Body of pancreas (tissue), 4 donors: ENCODE data around the gene EWSR1.

Experiments
- POLR2A ChIP-seq, 3 donors: fragments of 450-650 bp; IDR thresholded peaks; one replicate each; pipeline ENCODE4 v1.6.1; 2016; ENCODE audit warnings: antibody characterized with exemption in 3 of 3, mild to moderate bottlenecking in 2 of 3
- TF ChIP-seq, protein P1 (sequence below), 7 experiments: fragments of 450-650 bp in 4 of 7; fragments of 200-600 bp in 3 of 7; sonication (generic) in 3 of 7; IDR thresholded peaks; one replicate each; pipeline ENCODE4 v1.5.1; 2016 to 2019; ENCODE audit warnings: antibody characterized with exemption in 7 of 7

DNA sequence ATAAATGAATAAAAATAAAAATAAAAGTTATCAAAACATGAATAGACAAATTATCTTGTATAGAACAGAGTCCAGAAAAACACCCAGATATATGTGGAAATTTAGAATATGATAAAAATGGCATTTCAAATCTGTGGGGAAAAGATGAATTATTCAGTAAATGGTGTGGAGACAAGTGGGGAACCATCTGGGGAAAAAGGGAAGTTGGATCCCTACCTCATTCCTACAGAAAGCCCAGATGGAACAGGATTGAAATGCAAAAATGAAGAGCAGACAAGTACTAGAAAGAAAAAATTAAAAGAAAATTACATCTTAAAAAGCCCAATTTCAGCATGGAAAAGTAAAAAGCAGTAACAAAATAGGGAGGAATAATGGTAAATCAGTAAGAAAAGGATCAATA lies 55.6 kb downstream of the EWSR1 start:
- TF ChIP-seq, protein P1, sequence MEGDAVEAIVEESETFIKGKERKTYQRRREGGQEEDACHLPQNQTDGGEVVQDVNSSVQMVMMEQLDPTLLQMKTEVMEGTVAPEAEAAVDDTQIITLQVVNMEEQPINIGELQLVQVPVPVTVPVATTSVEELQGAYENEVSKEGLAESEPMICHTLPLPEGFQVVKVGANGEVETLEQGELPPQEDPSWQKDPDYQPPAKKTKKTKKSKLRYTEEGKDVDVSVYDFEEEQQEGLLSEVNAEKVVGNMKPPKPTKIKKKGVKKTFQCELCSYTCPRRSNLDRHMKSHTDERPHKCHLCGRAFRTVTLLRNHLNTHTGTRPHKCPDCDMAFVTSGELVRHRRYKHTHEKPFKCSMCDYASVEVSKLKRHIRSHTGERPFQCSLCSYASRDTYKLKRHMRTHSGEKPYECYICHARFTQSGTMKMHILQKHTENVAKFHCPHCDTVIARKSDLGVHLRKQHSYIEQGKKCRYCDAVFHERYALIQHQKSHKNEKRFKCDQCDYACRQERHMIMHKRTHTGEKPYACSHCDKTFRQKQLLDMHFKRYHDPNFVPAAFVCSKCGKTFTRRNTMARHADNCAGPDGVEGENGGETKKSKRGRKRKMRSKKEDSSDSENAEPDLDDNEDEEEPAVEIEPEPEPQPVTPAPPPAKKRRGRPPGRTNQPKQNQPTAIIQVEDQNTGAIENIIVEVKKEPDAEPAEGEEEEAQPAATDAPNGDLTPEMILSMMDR (IDR thresholded peaks at IDR 0.05): no peak
- TF ChIP-seq POLR2A (IDR thresholded peaks at IDR 0.05): no peak
